Activated naive CD4-positive, alpha-beta T cell treated with anti-CD3 and anti-CD28 coated beads, Interleukin-2, amount 50 U/mL, for 72 hours (primary cell): Measurements from ENCODE around the gene SV2C. TPM values are rescaled to one million over a fixed set of nuclear protein-coding genes. Genes with fewer than 3 reads are reported as not detected.

Experiments used
- ATAC-seq, 2 donors: fragments of 150-1000 bp; cut with Tn5 transposase; 2 replicates each; pipeline ENCODE4 v1.10.0; 2021; ENCODE audit warnings: mild to moderate bottlenecking in 2 of 2, moderate library complexity in 2 of 2
- DNase-seq, 2 donors: peaks; one replicate each; pipeline ENCODE4 v3.0.0; 2021 to 2022; ENCODE audit warnings: low spot score in 2 of 2
- H3K27ac Mint-ChIP-seq, 2 donors: one replicate each; pipeline ENCODE4 v1.8.0; 2022; ENCODE audit warnings: mild to moderate bottlenecking in 2 of 2, mixed read lengths in 2 of 2
- H3K36me3 Mint-ChIP-seq, 2 donors: one replicate each; pipeline ENCODE4 v1.8.0; 2022; ENCODE audit warnings: mixed read lengths in 2 of 2
- H3K9me3 Mint-ChIP-seq, 2 donors: one replicate each; pipeline ENCODE4 v1.8.0; 2022; ENCODE audit warnings: mixed read lengths in 2 of 2
- total RNA-seq, 2 donors: library from RNA; stranded (reverse); gene quantifications; one replicate each; pipeline ENCODE4 v1.2.3, GENCODE V29; 2022

SV2C gene
- total RNA-seq, 2 donors from 2014 or later, result 0.88 TPM; not detected in 1

- ATAC-seq (no peak), DNase-seq (no peak)
- no peak overlapping the region for H3K27ac Mint-ChIP-seq
- H3K36me3 Mint-ChIP-seq, result no peaks in the 10 kb centered on the region
- H3K9me3 Mint-ChIP-seq, result no peaks in the 10 kb centered on the region
Observed at GRCh38 chr5:76249621-76250020, 166.4 kb downstream of the SV2C start.

GRCh38 chr5:76250463-76250862 is 167.3 kb downstream of the SV2C start:
- Mint-ChIP-seq H3K9me3 (no peaks in the 10 kb centered on the region), H3K36me3 (no peaks in the 10 kb centered on the region), H3K27ac (no peak overlapping the region)
- ATAC-seq (no peak), DNase-seq (no peak)

GRCh38 chr5:76251656-76252055 is 168.5 kb downstream of the SV2C start:
- Mint-ChIP-seq H3K9me3 (no peaks in the 10 kb centered on the region), H3K27ac (no peak overlapping the region), H3K36me3 (no peaks in the 10 kb centered on the region)
- no peak for ATAC-seq
- no peak for DNase-seq

GRCh38 chr5:76252437-76252836 is 169.3 kb downstream of the SV2C start:
- Mint-ChIP-seq H3K9me3 (no peaks in the 10 kb centered on the region), H3K36me3 (no peaks in the 10 kb centered on the region), H3K27ac (no peak overlapping the region)
- no peak for ATAC-seq
- no peak for DNase-seq

GRCh38 chr5:76256116-76256889 is 173.1 kb downstream of the SV2C start:
- H3K27ac Mint-ChIP-seq, result no peak overlapping the region
- DNase-seq (peak; percentile 51 to 58), ATAC-seq (peak; percentile 93 to 97)
- no peaks in the 10 kb centered on the region for H3K9me3 Mint-ChIP-seq
- no peaks in the 10 kb centered on the region for H3K36me3 Mint-ChIP-seq

- peaks cover 0 to under 1% of the 10 kb centered on the region in 2 donors for H3K36me3 Mint-ChIP-seq
- peak in 1 of 2 donors; percentile 19 for ATAC-seq
Observed at GRCh38 chr5:76257225-76257833, 174.1 kb downstream of the SV2C start.

GRCh38 chr5:76257897-76258296 is 174.7 kb downstream of the SV2C start:
- peak; percentile 26 to 30 for ATAC-seq
- Mint-ChIP-seq H3K27ac (no peak overlapping the region), H3K9me3 (peaks cover 0 to 8% of the 10 kb centered on the region in 2 donors), H3K36me3 (peaks cover 5 to 7% of the 10 kb centered on the region in 2 donors)
- no peak for DNase-seq

More at GRCh38 chr5:76257225-76257833, 174.1 kb downstream of the SV2C start:
- peaks cover 0 to 2% of the 10 kb centered on the region in 2 donors for H3K9me3 Mint-ChIP-seq
- H3K27ac Mint-ChIP-seq, result no peak overlapping the region
- DNase-seq, result no peak

- Mint-ChIP-seq H3K36me3 (peaks cover 18 to 21% of the 10 kb centered on the region in 2 donors), H3K9me3 (peaks cover 4 to 17% of the 10 kb centered on the region in 2 donors), H3K27ac (no peak overlapping the region)
- ATAC-seq (no peak), DNase-seq (no peak)
Observed at GRCh38 chr5:76264681-76265080, 181.5 kb downstream of the SV2C start.

GRCh38 chr5:76269259-76269931 is 186.2 kb downstream of the SV2C start:
- DNase-seq (peak in 1 of 2 donors; percentile 43), ATAC-seq (peak; percentile 87 to 92)
- peaks cover under 1 to 13% of the 10 kb centered on the region in 2 donors for H3K36me3 Mint-ChIP-seq
- H3K27ac Mint-ChIP-seq, result peak overlapping the region; percentile 90 to 98
- no peaks in the 10 kb centered on the region for H3K9me3 Mint-ChIP-seq

GRCh38 chr5:76269932-76270610 is 186.9 kb downstream of the SV2C start:
- DNase-seq (peak in 1 of 2 donors; percentile 45), ATAC-seq (peak; percentile 82 to 88)
- H3K9me3 Mint-ChIP-seq, result no peaks in the 10 kb centered on the region

GRCh38 chr5:76271836-76272235 is 188.7 kb downstream of the SV2C start:
- ATAC-seq (no peak), DNase-seq (no peak)
- Mint-ChIP-seq H3K9me3 (no peaks in the 10 kb centered on the region), H3K36me3 (peaks cover 0 to 13% of the 10 kb centered on the region in 2 donors), H3K27ac (no peak overlapping the region)

More at GRCh38 chr5:76269932-76270610, 186.9 kb downstream of the SV2C start:
- Mint-ChIP-seq H3K27ac (peak overlapping the region; percentile 90 to 98), H3K36me3 (peaks cover 0 to 13% of the 10 kb centered on the region in 2 donors)

GRCh38 chr5:76273206-76273885 is 190.2 kb downstream of the SV2C start:
- H3K9me3 Mint-ChIP-seq, result no peaks in the 10 kb centered on the region
- no peak for DNase-seq
- no peak overlapping the region for H3K27ac Mint-ChIP-seq
- peaks cover 0 to 13% of the 10 kb centered on the region in 2 donors for H3K36me3 Mint-ChIP-seq
- ATAC-seq, result no peak

- no peaks in the 10 kb centered on the region for H3K9me3 Mint-ChIP-seq
- H3K36me3 Mint-ChIP-seq, result peaks cover 0 to 13% of the 10 kb centered on the region in 2 donors
- H3K27ac Mint-ChIP-seq, result no peak overlapping the region
- ATAC-seq, result no peak
- no peak for DNase-seq
Observed at GRCh38 chr5:76274571-76274970, 191.4 kb downstream of the SV2C start.

- Mint-ChIP-seq H3K9me3 (no peaks in the 10 kb centered on the region), H3K27ac (peak overlapping the region in 1 of 2 donors; percentile 30), H3K36me3 (peaks cover 0 to 6% of the 10 kb centered on the region in 2 donors)
- ATAC-seq (no peak), DNase-seq (no peak)
Observed at GRCh38 chr5:76277736-76278135, 194.6 kb downstream of the SV2C start.

- peaks cover 0 to 6% of the 10 kb centered on the region in 2 donors for H3K36me3 Mint-ChIP-seq
- H3K9me3 Mint-ChIP-seq, result no peaks in the 10 kb centered on the region
- DNase-seq, result no peak
- ATAC-seq, result no peak
- H3K27ac Mint-ChIP-seq, result no peak overlapping the region
Observed at GRCh38 chr5:76278261-76278789, 195.1 kb downstream of the SV2C start.

- no peak for ATAC-seq
- Mint-ChIP-seq H3K9me3 (no peaks in the 10 kb centered on the region), H3K36me3 (no peaks in the 10 kb centered on the region), H3K27ac (no peak overlapping the region)
- DNase-seq, result no peak
Observed at GRCh38 chr5:76280494-76280893, 197.3 kb downstream of the SV2C start.
